H1 (cell line): Measurements from ENCODE around the gene ART5.

Experiments
- CREB1 ChIP-seq: IDR thresholded peaks from 2 replicates; pipeline ENCODE4 v1.6.1; 2012; ENCODE audit warnings: inconsistent platforms
- EGR1 ChIP-seq: IDR thresholded peaks from 2 replicates; pipeline ENCODE4 v1.6.1; 2011; ENCODE audit warnings: low read depth, low read length, borderline replicate concordance
- HDAC2 ChIP-seq, 2 experiments: fragments of 300-600 bp in 1 of 2; sonication (generic) in 1 of 2; IDR thresholded peaks; 2 replicates each; pipeline ENCODE4 v1.6.1; 2011 to 2012; ENCODE audit warnings: low read depth in 2 of 2, low read length in 2 of 2, mild to moderate bottlenecking in 2 of 2, moderate library complexity in 2 of 2, borderline replicate concordance in 1 of 2, inconsistent platforms in 1 of 2
- MAX ChIP-seq: IDR thresholded peaks from 2 replicates; pipeline ENCODE4 v1.6.1; 2012; ENCODE audit warnings: inconsistent platforms
- POLR2A ChIP-seq, 2 experiments: IDR thresholded peaks; 1 replicate in 1 of 2; 2 replicates in 1 of 2; pipeline ENCODE4 v1.6.1; 2011; ENCODE audit warnings: low read depth in 2 of 2, low read length in 2 of 2, mild to moderate bottlenecking in 2 of 2; ENCODE audit errors: control extremely low read depth in 1 of 2
- POLR2AphosphoS5 ChIP-seq: IDR thresholded peaks from 2 replicates; pipeline ENCODE4 v1.6.1; 2011; ENCODE audit warnings: low read depth, low read length
- TAF7 ChIP-seq: optimal IDR thresholded peaks from 2 replicates; pipeline ENCODE3; 2011; ENCODE audit warnings: low read depth, mild to moderate bottlenecking, inconsistent platforms, low read length, moderate library complexity, borderline replicate concordance
- TF ChIP-seq, protein P1 (sequence below), 3 experiments: IDR thresholded peaks; 1 replicate in 2 of 3; 2 replicates in 1 of 3; pipeline versions ENCODE4 v1.5.1 to v1.6.1; 2011; ENCODE audit warnings: low read length in 3 of 3, mild to moderate bottlenecking in 3 of 3, inconsistent platforms in 2 of 3, low read depth in 1 of 3, moderate library complexity in 1 of 3; ENCODE audit not compliant: insufficient read depth in 1 of 3; ENCODE audit errors: control extremely low read depth in 1 of 3

GRCh38 chr11:3675971-3676370, 34.2 kb upstream of the ART5 start:
- no peak for TF ChIP-seq MAX
- TF ChIP-seq POLR2AphosphoS5, result no peak
- TF ChIP-seq, protein P1, sequence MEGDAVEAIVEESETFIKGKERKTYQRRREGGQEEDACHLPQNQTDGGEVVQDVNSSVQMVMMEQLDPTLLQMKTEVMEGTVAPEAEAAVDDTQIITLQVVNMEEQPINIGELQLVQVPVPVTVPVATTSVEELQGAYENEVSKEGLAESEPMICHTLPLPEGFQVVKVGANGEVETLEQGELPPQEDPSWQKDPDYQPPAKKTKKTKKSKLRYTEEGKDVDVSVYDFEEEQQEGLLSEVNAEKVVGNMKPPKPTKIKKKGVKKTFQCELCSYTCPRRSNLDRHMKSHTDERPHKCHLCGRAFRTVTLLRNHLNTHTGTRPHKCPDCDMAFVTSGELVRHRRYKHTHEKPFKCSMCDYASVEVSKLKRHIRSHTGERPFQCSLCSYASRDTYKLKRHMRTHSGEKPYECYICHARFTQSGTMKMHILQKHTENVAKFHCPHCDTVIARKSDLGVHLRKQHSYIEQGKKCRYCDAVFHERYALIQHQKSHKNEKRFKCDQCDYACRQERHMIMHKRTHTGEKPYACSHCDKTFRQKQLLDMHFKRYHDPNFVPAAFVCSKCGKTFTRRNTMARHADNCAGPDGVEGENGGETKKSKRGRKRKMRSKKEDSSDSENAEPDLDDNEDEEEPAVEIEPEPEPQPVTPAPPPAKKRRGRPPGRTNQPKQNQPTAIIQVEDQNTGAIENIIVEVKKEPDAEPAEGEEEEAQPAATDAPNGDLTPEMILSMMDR (IDR thresholded peaks at IDR 0.05; ENCODE audit: control extremely low read depth in 1 of 3, insufficient read depth in 1 of 3, low read depth in 1 of 3, low read length in 3 of 3), result no peak
- no peak for TF ChIP-seq EGR1
- no peak for TF ChIP-seq HDAC2 (IDR thresholded peaks at IDR 0.05; ENCODE audit: borderline replicate concordance in 1 of 2, low read depth in 2 of 2, low read length in 2 of 2)
- no peak for TF ChIP-seq CREB1
- no peak for TF ChIP-seq POLR2A (IDR thresholded peaks at IDR 0.05; ENCODE audit: control extremely low read depth in 1 of 2, low read depth in 2 of 2, low read length in 2 of 2)
- TF ChIP-seq TAF7, result no peak
